Uterus (tissue), 2 donors: ENCODE measurements around the gene DEPDC5.
"Not testable (repeated sequence)": the region's sequence is repeated elsewhere in the genome, so short reads cannot be mapped to it uniquely, and the experiment has no call there.

Source experiments
- POLR2A ChIP-seq, 2 donors: fragments of 450-650 bp; IDR thresholded peaks; one replicate each; pipeline ENCODE4 v1.6.1; 2016; ENCODE audit warnings: antibody characterized with exemption in 2 of 2, mild to moderate bottlenecking in 1 of 2, moderate library complexity in 1 of 2
- TF ChIP-seq, protein P1 (sequence below), 4 experiments: fragments of 200-600 bp in 2 of 4; fragments of 450-650 bp in 2 of 4; sonication (generic) in 2 of 4; IDR thresholded peaks; one replicate each; pipeline ENCODE4 v1.5.1; 2016 to 2019; ENCODE audit warnings: antibody characterized with exemption in 4 of 4, mild to moderate bottlenecking in 2 of 4, moderate library complexity in 1 of 4

DNA sequence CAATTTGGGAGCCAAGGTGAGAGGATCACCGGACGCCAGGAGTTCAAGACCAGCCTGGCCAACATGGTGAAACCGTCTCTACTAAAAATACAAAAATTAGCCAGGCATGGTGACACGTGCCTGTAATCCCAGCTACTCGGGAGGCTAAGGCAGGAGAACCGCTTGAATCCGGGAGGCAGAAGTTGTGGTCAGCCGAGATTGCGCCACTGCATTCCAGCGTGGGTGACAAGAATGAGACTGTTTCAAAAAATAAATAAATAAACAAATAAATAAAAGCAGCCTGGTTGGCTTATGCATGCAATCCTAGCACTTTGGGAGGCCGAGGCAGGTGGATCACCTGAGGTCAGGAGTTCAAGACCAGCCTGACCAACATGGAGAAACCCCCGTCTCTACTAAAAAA, 42.6 kb upstream of the DEPDC5 start:
- TF ChIP-seq, protein P1, sequence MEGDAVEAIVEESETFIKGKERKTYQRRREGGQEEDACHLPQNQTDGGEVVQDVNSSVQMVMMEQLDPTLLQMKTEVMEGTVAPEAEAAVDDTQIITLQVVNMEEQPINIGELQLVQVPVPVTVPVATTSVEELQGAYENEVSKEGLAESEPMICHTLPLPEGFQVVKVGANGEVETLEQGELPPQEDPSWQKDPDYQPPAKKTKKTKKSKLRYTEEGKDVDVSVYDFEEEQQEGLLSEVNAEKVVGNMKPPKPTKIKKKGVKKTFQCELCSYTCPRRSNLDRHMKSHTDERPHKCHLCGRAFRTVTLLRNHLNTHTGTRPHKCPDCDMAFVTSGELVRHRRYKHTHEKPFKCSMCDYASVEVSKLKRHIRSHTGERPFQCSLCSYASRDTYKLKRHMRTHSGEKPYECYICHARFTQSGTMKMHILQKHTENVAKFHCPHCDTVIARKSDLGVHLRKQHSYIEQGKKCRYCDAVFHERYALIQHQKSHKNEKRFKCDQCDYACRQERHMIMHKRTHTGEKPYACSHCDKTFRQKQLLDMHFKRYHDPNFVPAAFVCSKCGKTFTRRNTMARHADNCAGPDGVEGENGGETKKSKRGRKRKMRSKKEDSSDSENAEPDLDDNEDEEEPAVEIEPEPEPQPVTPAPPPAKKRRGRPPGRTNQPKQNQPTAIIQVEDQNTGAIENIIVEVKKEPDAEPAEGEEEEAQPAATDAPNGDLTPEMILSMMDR (IDR thresholded peaks at IDR 0.05), result not testable (repeated sequence)
- not testable (repeated sequence) for TF ChIP-seq POLR2A (IDR thresholded peaks at IDR 0.05)
